ENCODE results near the gene SRGAP3. TPM values are rescaled to one million over a fixed set of nuclear protein-coding genes. Genes with fewer than 3 reads are reported as not detected.

SRGAP3 gene
- total RNA-seq, 4 donors from 2014 or later: 2.4 to 35.5 (median 8.2) TPM

GRCh38 chr3:9201266-9201665 is 48.2 kb downstream of the SRGAP3 start:
- no peaks in the 10 kb centered on the region for H3K9me3 ChIP-seq
- H3K27ac ChIP-seq: no peak overlapping the region
- H3K4me1 ChIP-seq: no peaks in the 10 kb centered on the region
- no peaks in the 10 kb centered on the region for H3K27me3 ChIP-seq
- DNase-seq: no peak
- no peak overlapping the region for H3K4me3 ChIP-seq
- intact Hi-C loops (cut with DNase I; ENCODE audit: low total_unique reads): no loop called here
- H3K36me3 ChIP-seq: no peaks in the 10 kb centered on the region
- no peak for TF ChIP-seq CTCF (IDR thresholded peaks at IDR 0.05)
- no peak for TF ChIP-seq POLR2A (IDR thresholded peaks at IDR 0.05)

GRCh38 chr3:9199775-9200174 is 49.7 kb downstream of the SRGAP3 start:
- Histone ChIP-seq H3K4me3 (no peak overlapping the region), H3K27me3 (no peaks in the 10 kb centered on the region), H3K9me3 (no peaks in the 10 kb centered on the region), H3K4me1 (no peaks in the 10 kb centered on the region), H3K27ac (no peak overlapping the region), H3K36me3 (no peaks in the 10 kb centered on the region)
- intact Hi-C loops (cut with DNase I; ENCODE audit: low total_unique reads): no loop called here
- DNase-seq: no peak
- TF ChIP-seq CTCF (IDR thresholded peaks at IDR 0.05) (no peak), POLR2A (IDR thresholded peaks at IDR 0.05) (no peak)

GRCh38 chr3:9198899-9199335 is 50.5 kb downstream of the SRGAP3 start:
- Histone ChIP-seq H3K36me3 (no peaks in the 10 kb centered on the region), H3K27ac (no peak overlapping the region), H3K9me3 (no peaks in the 10 kb centered on the region), H3K4me1 (no peaks in the 10 kb centered on the region), H3K4me3 (no peak overlapping the region), H3K27me3 (no peaks in the 10 kb centered on the region)
- intact Hi-C loops (cut with DNase I; ENCODE audit: low total_unique reads): no loop called here
- TF ChIP-seq POLR2A (IDR thresholded peaks at IDR 0.05): no peak
- no peak for TF ChIP-seq CTCF (IDR thresholded peaks at IDR 0.05)
- no peak for DNase-seq

GRCh38 chr3:9198261-9198660 is 51.2 kb downstream of the SRGAP3 start:
- Histone ChIP-seq H3K4me3 (no peak overlapping the region), H3K4me1 (no peaks in the 10 kb centered on the region), H3K27ac (no peak overlapping the region), H3K36me3 (no peaks in the 10 kb centered on the region), H3K27me3 (no peaks in the 10 kb centered on the region), H3K9me3 (no peaks in the 10 kb centered on the region)
- intact Hi-C loops (cut with DNase I; ENCODE audit: low total_unique reads): no loop called here
- DNase-seq: no peak
- TF ChIP-seq POLR2A (IDR thresholded peaks at IDR 0.05): no peak

GRCh38 chr3:9196020-9196419 is 53.4 kb downstream of the SRGAP3 start:
- Histone ChIP-seq H3K4me1 (no peaks in the 10 kb centered on the region), H3K4me3 (no peak overlapping the region), H3K27me3 (no peaks in the 10 kb centered on the region), H3K36me3 (no peaks in the 10 kb centered on the region), H3K27ac (no peak overlapping the region), H3K9me3 (no peaks in the 10 kb centered on the region)
- no peak for TF ChIP-seq POLR2A (IDR thresholded peaks at IDR 0.05)
- TF ChIP-seq CTCF (IDR thresholded peaks at IDR 0.05): no peak
- DNase-seq: no peak
- intact Hi-C loops (cut with DNase I; ENCODE audit: low total_unique reads): no loop called here

GRCh38 chr3:9195390-9195789 is 54.1 kb downstream of the SRGAP3 start:
- no peak overlapping the region for H3K27ac ChIP-seq
- H3K36me3 ChIP-seq: no peaks in the 10 kb centered on the region
- H3K27me3 ChIP-seq: no peaks in the 10 kb centered on the region
- TF ChIP-seq POLR2A (IDR thresholded peaks at IDR 0.05): no peak
- TF ChIP-seq CTCF (IDR thresholded peaks at IDR 0.05): no peak
- no peak overlapping the region for H3K4me3 ChIP-seq
- no peaks in the 10 kb centered on the region for H3K9me3 ChIP-seq
- intact Hi-C loops (cut with DNase I; ENCODE audit: low total_unique reads): no loop called here
- H3K4me1 ChIP-seq: no peaks in the 10 kb centered on the region
- DNase-seq: no peak

All from uterus (tissue), 4 donors.